PC-3 (cell line): ENCODE results near the gene FSD1L.

ENCODE experiments used
- CTCF ChIP-seq: fragments of 300-600 bp; sonication (generic); conservative IDR thresholded peaks from 2 replicates; pipeline ENCODE4 v1.5.1; 2017; ENCODE audit warnings: antibody characterized with exemption, low read depth, mild to moderate bottlenecking, low read length
- EZH2phosphoT487 ChIP-seq: fragments of 300-600 bp; sonication (generic); IDR thresholded peaks from 2 replicates; pipeline ENCODE4 v1.6.1; 2018; ENCODE audit warnings: mild to moderate bottlenecking, antibody characterized with exemption, low read length, borderline replicate concordance

GRCh38 chr9:105457560-105458294, 9.9 kb downstream of the FSD1L start:
- TF ChIP-seq CTCF (no peak), EZH2phosphoT487 (no peak)
